ENCODE data around the gene NUP93. TPM values are rescaled to one million over a fixed set of nuclear protein-coding genes. Genes with fewer than 3 reads are reported as not detected.

The NUP93 gene
- total and polyA plus RNA-seq, 10 donors: 29.2 to 102 (median 56.6) TPM

DNA sequence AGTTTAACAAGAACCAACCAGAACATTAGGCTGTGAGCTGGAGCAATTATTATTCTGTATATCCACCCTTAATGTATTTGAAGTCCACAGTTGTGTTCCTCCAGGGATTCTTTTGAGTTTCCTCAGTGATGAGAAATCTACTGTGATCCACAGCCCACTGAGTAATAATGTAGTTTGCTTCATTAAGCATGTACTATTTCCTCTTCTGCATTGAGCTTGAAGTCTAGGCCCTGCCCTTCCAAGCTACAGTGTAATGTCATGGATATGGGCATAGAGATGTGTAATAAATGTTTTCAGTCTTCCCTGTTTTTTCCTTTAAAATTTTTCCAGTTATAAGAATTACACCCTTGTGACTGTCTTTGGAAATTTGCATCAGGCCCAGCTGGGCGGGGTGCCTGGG, 98.7 kb downstream of the NUP93 start:
- Histone ChIP-seq H3K4me1 (no peaks in the 10 kb centered on the region), H3K4me3 (no peak overlapping the region), H3K36me3 (peaks cover 3 to 97% (median 67%) of the 10 kb centered on the region in 6 donors), H3K27me3 (replicated peaks in 1 of 7) (no peaks in the 10 kb centered on the region), H3K9me3 (no peaks in the 10 kb centered on the region), H3K27ac (no peak overlapping the region)
- 95 to 100% (median 97%) methylated on average over 1 of the region's 1 CpG for WGBS, 5 donors
- TF ChIP-seq POLR2A (IDR thresholded peaks at IDR 0.05) (no peak), POLR2AphosphoS5 (IDR thresholded peaks at IDR 0.05) (no peak), CTCF (IDR thresholded peaks at IDR 0.05 in 8 of 11, conservative IDR thresholded peaks at IDR 0.05 in 3 of 11) (no peak)
- DNase-seq: no peak
- intact Hi-C loops (cut with DNase I; ENCODE audit: low total_unique reads): no loop called here

DNA sequence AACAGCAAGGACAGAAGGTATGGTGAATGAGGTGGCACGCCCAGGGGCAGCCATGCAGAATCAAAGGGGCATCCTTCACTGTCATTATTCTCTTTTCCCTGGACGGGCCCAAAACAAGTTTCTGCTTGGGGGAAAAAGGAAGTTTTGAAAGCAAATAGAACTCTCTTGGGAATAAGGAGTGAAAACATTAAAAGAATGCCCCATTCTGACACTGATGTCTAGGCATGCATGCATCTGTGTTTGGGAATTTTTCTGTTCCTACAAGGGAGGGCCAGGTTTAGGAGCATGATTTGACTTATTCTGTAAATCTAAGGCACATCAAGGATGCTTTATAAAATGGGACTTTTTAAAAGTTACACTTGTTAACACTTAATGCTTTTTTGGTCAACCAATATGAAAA, 100.7 kb downstream of the NUP93 start:
- no peak overlapping the region for H3K27ac ChIP-seq
- H3K36me3 ChIP-seq: peaks cover 3 to 97% (median 63%) of the 10 kb centered on the region in 6 donors
- DNase-seq: no peak
- no peaks in the 10 kb centered on the region for H3K4me1 ChIP-seq
- TF ChIP-seq CTCF (IDR thresholded peaks at IDR 0.05 in 8 of 11, conservative IDR thresholded peaks at IDR 0.05 in 3 of 11) (no peak), POLR2AphosphoS5 (IDR thresholded peaks at IDR 0.05) (no peak), POLR2A (IDR thresholded peaks at IDR 0.05) (no peak)
- H3K4me3 ChIP-seq: no peak overlapping the region
- 41 to 93% (median 78%) methylated on average over 2 of the region's 2 CpGs for WGBS, 5 donors
- intact Hi-C loops (cut with DNase I; ENCODE audit: low total_unique reads): no loop called here
- no peaks in the 10 kb centered on the region for H3K27me3 ChIP-seq (replicated peaks in 1 of 7)
- H3K9me3 ChIP-seq: no peaks in the 10 kb centered on the region

GRCh38 chr16:56832768-56833167, 102.8 kb downstream of the NUP93 start:
- Histone ChIP-seq H3K27ac (no peak overlapping the region), H3K4me3 (no peak overlapping the region), H3K36me3 (peaks cover 3 to 97% (median 75%) of the 10 kb centered on the region in 6 donors), H3K9me3 (no peaks in the 10 kb centered on the region), H3K4me1 (no peaks in the 10 kb centered on the region), H3K27me3 (replicated peaks in 1 of 7) (no peaks in the 10 kb centered on the region)
- no peak for DNase-seq
- intact Hi-C loops (cut with DNase I; ENCODE audit: low total_unique reads): no loop called here
- TF ChIP-seq POLR2AphosphoS5 (IDR thresholded peaks at IDR 0.05) (no peak), POLR2A (IDR thresholded peaks at IDR 0.05) (no peak), CTCF (IDR thresholded peaks at IDR 0.05 in 8 of 11, conservative IDR thresholded peaks at IDR 0.05 in 3 of 11) (no peak)

DNA sequence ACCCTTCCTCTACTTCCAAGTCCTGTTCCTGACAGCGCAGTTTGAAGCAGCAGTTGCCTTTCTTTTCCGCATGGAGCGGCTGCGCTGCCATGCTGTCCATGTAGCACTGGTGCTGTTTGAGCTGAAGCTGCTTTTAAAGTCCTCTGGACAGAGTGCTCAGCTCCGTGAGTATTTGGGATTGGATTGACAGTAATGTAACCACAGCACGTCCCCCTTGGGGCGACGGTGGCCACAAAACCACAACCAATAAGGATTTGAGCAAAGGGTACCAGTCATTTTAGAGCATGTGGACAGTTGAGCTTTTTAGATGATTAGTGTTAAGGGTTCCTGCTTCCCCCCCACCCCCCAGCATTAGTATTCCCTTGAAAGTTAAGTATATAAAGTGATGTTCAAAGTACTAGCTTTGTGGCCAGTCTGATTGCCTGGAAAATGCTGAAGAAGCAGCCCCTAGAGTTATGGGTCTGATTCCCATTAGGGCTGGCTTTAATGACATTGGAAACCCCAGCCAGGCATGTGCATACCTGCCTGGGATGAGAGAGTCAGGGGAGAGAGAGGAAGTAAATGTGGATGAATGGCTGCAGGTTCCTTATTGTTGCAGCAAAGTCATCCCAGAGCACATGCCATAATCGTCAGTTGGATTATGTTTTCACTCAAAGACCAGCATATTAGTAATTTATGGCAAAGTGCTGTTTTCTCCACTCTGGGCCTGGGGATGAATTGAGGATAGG, 103.5 kb downstream of the NUP93 start:
- intact Hi-C loops (cut with DNase I; ENCODE audit: low total_unique reads): no loop called here
- Histone ChIP-seq H3K4me3 (no peak overlapping the region), H3K27me3 (replicated peaks in 1 of 7) (no peaks in the 10 kb centered on the region), H3K9me3 (no peaks in the 10 kb centered on the region), H3K27ac (no peak overlapping the region), H3K36me3 (peaks cover 3 to 100% (median 81%) of the 10 kb centered on the region in 6 donors), H3K4me1 (no peaks in the 10 kb centered on the region)
- no peak for TF ChIP-seq POLR2AphosphoS5 (IDR thresholded peaks at IDR 0.05)
- TF ChIP-seq CTCF (IDR thresholded peaks at IDR 0.05 in 8 of 11, conservative IDR thresholded peaks at IDR 0.05 in 3 of 11): no peak
- TF ChIP-seq POLR2A (IDR thresholded peaks at IDR 0.05): no peak
- WGBS, 5 donors: 76 to 91% (median 79%) methylated on average over 9 of the region's 9 CpGs
- DNase-seq: no peak

Measured in spleen (tissue), 11 donors.